Hematopoietic multipotent progenitor cell treated with erythropoietin and hydrocortisone succinate and interleukin-3 and kit ligand, for 4 days (in vitro differentiated cells): ENCODE data around the gene WDR4.
A peak's percentile ranks its signal among the peaks of the same experiment; 100 is the strongest.
"Not testable (repeated sequence)": the region's sequence is repeated elsewhere in the genome, so short reads cannot be mapped to it uniquely, and the experiment has no call there.

ENCODE experiments used
- DNase-seq: peaks from one replicate; pipeline ENCODE4 v3.0.0-alpha.2; 2015

The WDR4 gene

DNA sequence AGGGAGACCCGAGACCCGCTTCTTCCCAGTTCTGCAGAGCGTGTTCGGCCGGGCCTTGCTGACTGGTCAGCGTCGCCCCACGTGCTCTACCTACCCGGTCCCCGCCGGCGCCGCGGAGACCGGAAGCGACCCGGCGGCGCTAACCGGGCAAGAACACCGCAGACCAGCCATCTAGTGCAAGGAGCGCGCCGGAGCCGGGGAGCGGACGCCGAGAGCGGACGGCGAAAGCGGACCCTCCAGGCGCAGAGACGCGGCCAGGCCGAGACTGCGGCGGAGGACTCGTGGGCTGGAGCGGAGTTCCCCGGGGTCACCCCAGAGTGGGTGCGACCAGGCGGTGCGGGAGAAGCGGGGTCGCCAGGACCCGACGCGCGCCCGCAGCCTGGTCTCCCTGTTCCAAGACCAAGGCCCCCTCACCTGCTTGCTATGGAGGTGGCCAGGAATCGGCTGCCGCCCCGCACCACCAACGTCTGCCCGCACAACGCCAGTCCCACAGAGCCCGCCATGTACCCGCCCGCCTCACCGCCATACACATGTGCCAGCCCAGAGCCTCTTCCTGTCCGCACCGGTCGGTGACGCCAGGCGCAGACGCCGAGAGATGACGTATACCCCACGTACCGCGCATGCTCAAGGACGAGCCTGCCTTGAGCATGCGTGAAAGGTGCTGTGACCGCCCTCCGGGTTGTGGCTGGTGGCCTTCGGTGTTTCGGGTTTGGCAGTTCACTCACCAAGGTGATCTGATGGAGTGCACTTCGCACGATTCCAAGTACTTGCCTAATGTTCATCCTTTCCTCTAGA is at the start of gene WDR4:
Gene WDR4, minus strand, starts transcription at position 547 of the 795 bp plus-strand sequence. Its CDS starts 44 bp downstream, at position 503.
- peak; percentile 98 for DNase-seq

GRCh38 chr21:42927474-42928200 is 48.3 kb upstream of the WDR4 start:
- not testable (repeated sequence) for DNase-seq

DNA sequence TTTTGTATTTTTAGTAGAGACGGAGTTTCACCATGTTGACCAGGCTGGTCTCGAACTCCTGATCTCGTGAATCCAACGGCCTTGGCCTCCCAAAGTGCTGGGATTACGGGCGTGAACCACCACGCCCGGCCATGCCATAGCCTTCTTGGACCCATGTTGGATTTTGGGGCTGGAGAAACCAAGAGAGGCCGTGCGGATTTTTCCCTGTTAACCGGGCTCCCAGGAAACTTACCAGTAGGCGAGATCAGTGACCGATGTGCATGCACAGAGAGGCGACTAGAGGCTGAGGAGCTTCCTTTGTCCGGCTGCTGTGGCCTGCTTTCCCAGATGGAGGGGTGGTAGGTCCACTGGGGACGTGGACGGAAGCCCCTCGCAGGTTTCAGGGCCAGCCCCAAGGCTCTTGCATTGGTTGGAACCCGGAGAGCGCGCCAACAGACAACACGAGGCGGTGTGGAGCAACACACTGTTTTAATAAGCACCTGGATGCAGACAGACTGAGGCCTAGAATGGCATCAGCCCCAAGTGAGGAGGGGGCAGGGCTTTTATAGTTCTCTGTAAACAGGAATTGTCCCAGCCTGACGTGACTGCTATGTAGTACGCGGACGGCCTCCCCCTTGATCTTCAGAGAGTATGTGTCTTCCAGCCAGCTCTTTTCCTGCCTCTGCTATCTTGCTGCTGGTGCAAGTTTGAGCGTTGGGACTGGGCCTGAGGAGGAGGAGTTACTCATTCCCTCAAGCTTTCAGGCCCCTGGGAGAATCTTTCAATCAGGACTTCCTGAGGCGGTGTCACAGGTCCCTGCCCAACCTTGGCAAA is 46.0 kb upstream of the WDR4 start, which contains the start of gene ERVH48-1:
Gene ERVH48-1, minus strand, starts transcription at position 517 of the 813 bp plus-strand sequence. CDS start 6,624 bp downstream, outside the sequence.
- peak; percentile 42 for DNase-seq

DNA sequence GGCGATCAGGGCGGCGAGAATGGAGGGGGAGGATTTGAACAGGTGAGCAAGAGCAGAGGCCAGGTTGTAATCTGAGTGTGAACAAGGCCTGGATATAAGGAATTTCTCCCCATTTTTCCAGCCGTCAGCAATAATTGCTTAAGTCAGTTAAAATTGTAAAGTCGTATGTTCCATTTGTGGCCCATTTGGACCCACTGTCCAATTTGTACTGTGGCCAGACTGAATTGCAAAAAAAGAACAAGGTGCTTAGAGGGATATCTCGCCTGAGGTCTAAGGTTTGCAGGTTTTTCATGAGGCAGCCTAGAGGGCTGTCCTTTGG is 45.1 kb upstream of the WDR4 start:
- DNase-seq = no peak

GRCh38 chr21:42923553-42924432 is 44.5 kb upstream of the WDR4 start:
- DNase-seq = peak; percentile 99

DNA sequence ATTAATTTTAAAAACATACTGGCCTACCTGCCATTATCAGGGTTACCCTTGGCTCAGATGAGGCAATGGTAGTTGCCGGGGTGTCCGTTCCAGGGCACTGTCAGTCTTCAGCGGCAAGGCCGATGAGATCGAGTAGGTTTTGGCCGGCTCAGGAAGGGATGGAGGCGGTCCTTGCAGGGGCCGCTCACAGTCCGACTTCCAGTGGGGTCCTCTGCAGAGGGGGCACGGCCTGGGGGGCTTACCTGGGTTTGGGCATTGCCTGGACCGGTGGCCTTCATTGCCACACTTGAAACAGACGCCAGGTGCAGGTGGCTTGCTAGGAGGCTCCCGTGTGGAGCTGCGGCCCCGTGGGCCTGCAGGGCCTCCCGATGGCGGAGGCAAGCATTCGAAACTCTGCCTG is 43.6 kb upstream of the WDR4 start:
- DNase-seq = no peak

DNA sequence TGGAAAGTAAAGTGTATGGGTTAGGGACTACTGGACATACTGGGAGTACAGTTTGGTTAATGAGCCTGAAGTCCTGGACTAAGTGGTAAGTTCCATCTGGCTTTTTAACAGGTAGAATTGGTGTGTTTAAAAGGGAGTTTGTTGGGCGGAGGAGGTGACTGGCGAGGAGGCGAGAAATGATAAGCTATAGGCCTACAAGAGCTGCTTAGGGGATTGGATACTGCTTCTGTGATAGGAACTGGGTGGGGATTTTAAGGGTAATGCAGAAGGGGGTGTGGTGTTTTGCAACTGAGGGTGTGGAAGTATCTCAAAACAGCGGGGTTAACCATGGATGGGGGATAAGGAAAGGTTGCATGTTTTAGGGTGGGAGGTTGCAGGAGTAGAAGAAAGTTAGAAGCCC is 42.6 kb upstream of the WDR4 start:
- peak; percentile 87 for DNase-seq

DNA sequence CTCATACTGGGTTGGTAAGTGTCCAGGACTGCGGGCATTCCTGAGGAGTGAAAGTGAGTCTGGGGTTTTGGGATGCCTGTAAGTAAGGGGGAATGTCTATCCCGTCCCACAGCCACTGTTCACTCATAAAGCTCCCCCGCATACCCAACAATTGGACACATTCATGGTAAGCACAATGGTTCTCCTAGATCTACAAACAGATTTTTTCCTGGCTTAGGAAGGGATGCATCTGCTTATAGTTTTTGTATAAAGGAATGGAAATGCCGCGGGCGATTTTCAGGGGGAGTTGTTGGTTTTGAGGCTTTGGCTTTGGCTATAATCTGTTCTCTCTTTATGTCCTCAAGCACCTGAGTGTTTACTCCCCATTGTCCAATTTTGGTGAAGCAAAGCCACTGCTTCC is 39.0 kb upstream of the WDR4 start:
- DNase-seq = no peak

GRCh38 chr21:42913476-42913875 is 34.1 kb upstream of the WDR4 start:
- no peak for DNase-seq

GRCh38 chr21:42911920-42912319 is 32.6 kb upstream of the WDR4 start:
- DNase-seq = not testable (repeated sequence)

- not testable (repeated sequence) for DNase-seq
Measured at GRCh38 chr21:42908484-42908883, 29.1 kb upstream of the WDR4 start.

GRCh38 chr21:42906233-42906632 is 26.9 kb upstream of the WDR4 start:
- DNase-seq = no peak

DNA sequence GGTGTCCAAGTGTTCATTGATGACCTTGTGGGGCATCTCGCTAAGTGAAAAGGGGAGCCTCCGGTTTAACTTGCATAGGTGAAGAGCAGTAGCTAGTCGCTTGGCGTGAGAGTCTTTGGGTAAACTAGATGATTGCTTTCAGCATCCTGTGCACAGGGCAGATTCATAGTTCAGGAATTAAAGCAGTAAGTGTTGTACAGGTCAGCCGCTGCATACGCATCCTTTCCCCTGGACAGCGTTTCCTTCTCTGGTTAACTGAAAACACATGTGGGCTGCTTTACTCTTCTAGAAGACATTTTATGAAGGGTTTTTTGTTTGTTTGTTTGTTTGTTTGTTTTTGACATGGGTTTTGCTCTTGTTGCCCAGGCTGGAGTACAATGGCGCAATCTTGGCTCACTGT is 25.9 kb upstream of the WDR4 start:
- no peak for DNase-seq

DNA sequence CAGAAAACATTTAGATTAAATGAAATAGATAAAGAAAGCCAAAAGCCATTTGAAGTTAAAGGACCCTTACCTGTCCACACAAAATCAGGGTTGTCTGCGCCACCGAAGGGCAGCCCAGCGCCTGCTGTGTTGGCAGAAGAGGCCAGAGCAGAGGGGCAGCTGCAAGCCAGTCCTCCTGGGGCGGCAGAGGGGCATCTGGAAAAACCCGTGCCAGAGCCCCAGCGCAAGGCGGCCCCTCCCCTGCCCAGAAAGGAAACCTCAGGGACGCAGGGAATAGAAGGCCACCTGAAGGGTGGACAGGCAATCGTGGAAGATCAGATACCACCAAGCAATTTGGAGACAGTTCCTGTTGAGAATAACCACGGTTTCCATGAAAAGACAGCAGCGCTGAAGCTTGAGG is 24.5 kb upstream of the WDR4 start:
- no peak for DNase-seq

DNA sequence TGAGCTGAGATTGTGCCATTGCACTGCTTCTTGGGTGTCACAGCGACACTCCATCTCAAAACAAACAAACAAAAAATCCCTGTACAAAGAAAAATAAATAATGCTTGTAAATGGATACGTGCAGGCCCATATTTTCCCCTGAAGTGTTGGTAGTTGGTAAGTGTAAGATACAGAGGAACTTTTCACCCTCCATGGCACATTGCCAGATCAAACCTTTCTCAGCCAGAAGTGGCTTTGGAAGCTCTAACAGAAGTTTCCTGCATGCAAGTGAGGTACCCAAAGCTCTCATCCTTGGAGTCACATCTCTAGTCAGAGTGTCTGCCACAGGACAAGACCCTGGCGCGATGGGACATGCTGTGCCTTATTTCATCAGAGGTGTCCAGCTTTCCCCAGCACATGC is 21.1 kb upstream of the WDR4 start:
- peak; percentile 36 for DNase-seq

DNA sequence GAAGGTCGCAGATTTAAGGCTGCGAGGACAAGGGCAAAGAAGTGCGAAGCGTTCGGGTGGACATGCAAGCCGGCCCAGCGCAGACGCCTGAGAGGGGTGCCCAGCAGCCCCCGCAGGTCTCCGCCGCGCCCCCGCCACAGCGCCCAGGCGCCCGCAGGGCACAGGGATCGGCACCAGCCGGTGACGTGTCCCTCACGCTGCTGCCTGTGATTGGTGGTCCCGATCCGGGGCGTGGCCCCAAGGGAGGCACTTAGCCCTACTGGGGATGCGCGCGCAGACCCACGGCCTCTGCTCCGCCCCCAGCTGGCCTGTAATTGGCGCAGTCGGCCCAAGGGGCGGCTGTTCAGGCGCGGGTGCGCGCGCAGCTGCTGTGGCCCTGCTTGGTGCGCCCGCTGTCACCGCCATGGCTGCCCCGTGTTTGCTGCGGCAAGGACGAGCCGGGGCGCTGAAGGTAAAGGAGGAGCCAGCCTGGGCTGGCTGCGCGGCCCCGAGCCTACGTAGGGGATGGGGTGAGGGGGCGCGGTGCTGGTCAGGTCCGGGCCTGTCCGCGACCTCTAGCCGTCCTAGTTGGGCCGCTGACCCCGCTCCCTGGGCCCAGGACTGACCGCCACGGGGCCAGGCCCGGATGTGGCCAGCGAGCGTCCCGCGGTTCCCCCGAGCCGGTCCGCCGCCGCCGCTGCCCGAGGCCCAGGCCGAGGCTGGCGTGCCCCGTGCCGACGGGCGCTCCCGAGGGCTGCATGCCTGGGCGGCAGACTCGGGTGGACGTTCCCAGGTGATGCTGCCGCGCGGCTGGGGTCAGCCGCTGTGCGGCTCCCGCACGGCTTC is 13.8 kb upstream of the WDR4 start, which contains the start of gene NDUFV3:
Gene NDUFV3, plus strand, starts transcription at position 379 of the 825 bp plus-strand sequence. Its CDS starts 25 bp downstream, at position 404.
- DNase-seq = peak; percentile 100

- no peak for DNase-seq
Measured at GRCh38 chr21:42892582-42892930, 13.2 kb upstream of the WDR4 start.

- DNase-seq = no peak
Measured at GRCh38 chr21:42887326-42887725, 8.0 kb upstream of the WDR4 start.

DNA sequence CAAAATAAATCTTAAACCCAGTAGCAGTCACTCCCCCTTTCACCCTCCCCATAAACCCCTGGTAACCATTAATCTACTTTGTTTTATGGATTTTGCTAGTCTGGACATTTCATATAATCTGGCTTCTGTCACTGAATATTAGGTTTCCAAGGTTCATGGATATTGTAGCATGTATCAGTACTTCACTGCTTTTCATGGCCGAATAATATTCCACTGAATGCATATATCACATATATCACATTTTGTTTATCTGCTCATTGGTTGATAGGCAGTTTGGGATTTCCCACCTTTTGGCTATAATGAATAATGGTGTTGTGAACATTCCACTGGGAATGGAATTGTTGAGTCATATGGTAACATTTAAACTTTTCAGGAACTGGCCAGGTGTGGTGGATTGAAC is 4.6 kb upstream of the WDR4 start:
- DNase-seq = no peak

- no peak for DNase-seq
Measured at GRCh38 chr21:42880352-42880751, 1.0 kb upstream of the WDR4 start.

DNA sequence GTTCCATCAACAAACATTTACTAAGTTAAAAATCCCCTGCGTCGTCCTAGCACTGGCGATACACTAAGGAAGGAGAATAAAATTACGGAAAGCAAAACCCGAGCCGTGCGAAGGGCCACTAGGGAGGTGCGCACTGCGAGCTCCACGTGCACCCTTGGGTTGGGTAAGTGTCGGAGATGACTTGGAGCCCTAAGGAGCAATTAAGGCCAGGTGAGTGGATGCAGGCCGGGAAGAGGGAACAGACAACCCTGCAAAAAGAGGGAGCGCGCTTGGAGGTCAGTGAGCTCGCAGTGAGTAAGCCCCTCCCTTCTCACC is 704 bp downstream of the WDR4 start:
- DNase-seq = no peak

DNA sequence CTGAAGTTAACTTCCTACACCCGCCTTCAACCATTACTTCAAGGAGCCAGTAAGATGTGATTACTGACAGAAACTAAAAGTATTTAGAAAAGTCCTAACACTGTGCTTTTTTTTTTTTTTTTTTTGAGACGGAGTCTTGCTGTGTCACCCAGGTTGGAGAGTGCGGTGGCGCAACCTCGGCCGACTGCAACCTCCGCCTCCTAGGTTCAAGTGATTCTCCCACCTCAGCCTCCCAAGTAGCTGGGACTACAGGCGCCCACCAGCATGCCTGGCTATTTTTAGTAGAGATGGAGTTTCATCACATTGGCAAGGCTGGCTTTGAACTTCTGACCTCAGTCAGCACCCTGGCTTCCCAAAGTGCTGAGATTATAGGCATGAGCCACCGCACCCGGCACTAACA is 3.5 kb downstream of the WDR4 start:
- DNase-seq = not testable (repeated sequence)
